22Rv1 (cell line): ENCODE measurements around the gene RBM20.

Experiments used
- CTCF ChIP-seq: fragments of 450-650 bp; IDR thresholded peaks from 2 replicates; pipeline ENCODE4 v1.5.1; 2017; ENCODE audit warnings: mild to moderate bottlenecking
- ZFX ChIP-seq: fragments of 450-650 bp; IDR thresholded peaks from 2 replicates; pipeline ENCODE4 v1.6.1; 2017; ENCODE audit warnings: antibody characterized with exemption, borderline replicate concordance

GRCh38 chr10:110668443-110668842, 24.3 kb downstream of the RBM20 start:
- TF ChIP-seq CTCF (no peak), ZFX (no peak)
